GM10266 (cell line): ENCODE results near the gene VSIG10.
"Not testable (repeated sequence)": the region's sequence is repeated elsewhere in the genome, so short reads cannot be mapped to it uniquely, and the experiment has no call there.

Experiments used
- DNase-seq: peaks from one replicate; pipeline ENCODE4 v3.0.0; 2012; ENCODE audit errors: extremely low spot score
- TF ChIP-seq, protein P1 (sequence below): IDR thresholded peaks from 2 replicates; pipeline ENCODE4 v1.5.1; 2012; ENCODE audit warnings: mild to moderate bottlenecking, low read depth; ENCODE audit not compliant: control insufficient read depth, insufficient read depth; ENCODE audit errors: missing control alignments

The VSIG10 gene

DNA sequence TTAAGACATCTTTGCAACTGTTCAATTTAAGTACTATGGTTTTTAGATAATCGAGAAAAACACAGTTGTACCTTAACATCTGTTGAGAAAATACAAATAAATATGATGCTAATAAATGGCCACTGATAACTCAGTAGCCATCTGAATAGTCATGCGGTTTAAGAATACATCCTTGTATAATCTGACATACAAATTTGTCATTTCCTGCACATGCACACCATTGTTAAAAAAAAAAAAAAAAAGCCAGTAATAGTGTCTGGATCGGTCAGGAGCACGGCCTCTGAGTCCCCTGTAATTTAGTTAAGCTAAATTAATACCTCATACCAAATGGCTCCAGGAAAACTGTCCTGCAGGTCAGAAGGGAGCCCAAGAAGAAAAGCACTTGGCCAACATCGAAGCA lies 70.5 kb downstream of the VSIG10 start:
- TF ChIP-seq, protein P1, sequence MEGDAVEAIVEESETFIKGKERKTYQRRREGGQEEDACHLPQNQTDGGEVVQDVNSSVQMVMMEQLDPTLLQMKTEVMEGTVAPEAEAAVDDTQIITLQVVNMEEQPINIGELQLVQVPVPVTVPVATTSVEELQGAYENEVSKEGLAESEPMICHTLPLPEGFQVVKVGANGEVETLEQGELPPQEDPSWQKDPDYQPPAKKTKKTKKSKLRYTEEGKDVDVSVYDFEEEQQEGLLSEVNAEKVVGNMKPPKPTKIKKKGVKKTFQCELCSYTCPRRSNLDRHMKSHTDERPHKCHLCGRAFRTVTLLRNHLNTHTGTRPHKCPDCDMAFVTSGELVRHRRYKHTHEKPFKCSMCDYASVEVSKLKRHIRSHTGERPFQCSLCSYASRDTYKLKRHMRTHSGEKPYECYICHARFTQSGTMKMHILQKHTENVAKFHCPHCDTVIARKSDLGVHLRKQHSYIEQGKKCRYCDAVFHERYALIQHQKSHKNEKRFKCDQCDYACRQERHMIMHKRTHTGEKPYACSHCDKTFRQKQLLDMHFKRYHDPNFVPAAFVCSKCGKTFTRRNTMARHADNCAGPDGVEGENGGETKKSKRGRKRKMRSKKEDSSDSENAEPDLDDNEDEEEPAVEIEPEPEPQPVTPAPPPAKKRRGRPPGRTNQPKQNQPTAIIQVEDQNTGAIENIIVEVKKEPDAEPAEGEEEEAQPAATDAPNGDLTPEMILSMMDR: no peak

GRCh38 chr12:118032188-118032587 lies 71.6 kb downstream of the VSIG10 start:
- TF ChIP-seq, protein P1: no peak

More for the DNA sequence above, 70.5 kb downstream of the VSIG10 start:
- no peak for DNase-seq

GRCh38 chr12:118029166-118029565 lies 74.6 kb downstream of the VSIG10 start:
- DNase-seq: no peak
- TF ChIP-seq, protein P1: no peak

More at GRCh38 chr12:118032188-118032587, 71.6 kb downstream of the VSIG10 start:
- DNase-seq: no peak

- DNase-seq: no peak
- TF ChIP-seq, protein P1: no peak
These were observed 78.6 kb downstream of the VSIG10 start for GRCh38 chr12:118025168-118025567.

DNA sequence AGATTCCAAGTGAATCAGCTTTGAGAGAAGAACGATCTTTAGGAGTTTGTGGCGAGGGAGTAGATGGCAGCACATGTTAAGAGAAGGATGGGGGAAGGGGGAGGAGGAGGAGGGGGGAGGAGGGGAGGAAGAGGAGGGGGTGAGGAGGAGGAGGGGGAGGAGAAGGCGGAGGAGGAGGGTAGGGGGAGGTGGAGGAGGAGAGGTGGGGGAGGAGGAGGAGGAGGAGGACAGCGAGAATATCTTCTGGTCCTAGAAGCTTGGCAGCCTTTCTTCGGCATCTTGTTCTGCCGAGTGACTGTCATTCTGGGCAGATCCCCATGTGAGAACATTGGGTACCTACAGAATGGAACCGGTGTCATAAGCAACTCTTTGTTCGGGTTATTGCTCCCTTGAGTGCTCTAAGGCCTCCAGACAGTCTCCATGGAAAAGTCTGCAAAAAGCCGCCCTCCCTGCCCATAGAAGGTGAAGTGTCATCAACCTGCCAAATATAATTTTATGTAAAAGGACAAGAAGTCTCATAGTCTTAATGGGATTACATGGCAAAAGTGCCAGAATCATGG lies 80.4 kb downstream of the VSIG10 start:
- no peak for DNase-seq
- TF ChIP-seq, protein P1: no peak

DNA sequence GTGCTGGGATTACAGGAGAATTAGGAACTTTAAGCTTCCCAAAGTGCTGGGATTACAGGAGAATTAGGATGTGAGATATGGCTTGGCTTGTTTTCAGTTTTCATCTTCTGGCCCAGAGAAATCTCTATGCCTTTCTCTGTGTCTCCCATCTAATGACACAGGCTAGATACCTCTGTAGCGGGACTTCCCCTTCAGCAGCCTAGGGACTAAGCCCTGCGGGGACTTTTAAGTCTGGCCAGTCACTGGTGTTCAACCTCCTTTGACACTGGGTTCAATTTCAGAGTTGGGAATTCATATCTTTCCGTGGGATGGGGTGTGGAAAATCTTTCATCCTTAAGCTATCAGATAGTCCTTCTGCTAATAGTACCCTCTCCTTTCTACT lies 81.1 kb downstream of the VSIG10 start:
- DNase-seq: no peak
- TF ChIP-seq, protein P1: no peak

GRCh38 chr12:118022097-118022727 lies 81.6 kb downstream of the VSIG10 start:
- DNase-seq: not testable (repeated sequence)
